NT2/D1 (cell line): Measurements from ENCODE around the gene IGSF23.

Experiments
- SUZ12 ChIP-seq: IDR thresholded peaks from 2 replicates; pipeline ENCODE4 v1.6.1; 2011; ENCODE audit not compliant: insufficient read length, insufficient read depth; ENCODE audit errors: extremely low read depth
- YY1 ChIP-seq: IDR thresholded peaks from 2 replicates; pipeline ENCODE4 v1.6.1; 2011; ENCODE audit not compliant: insufficient read length, insufficient read depth
- ZNF274 ChIP-seq: IDR thresholded peaks from 2 replicates; pipeline ENCODE4 v1.6.1; 2011; ENCODE audit warnings: mild to moderate bottlenecking, low read depth, low read length

DNA sequence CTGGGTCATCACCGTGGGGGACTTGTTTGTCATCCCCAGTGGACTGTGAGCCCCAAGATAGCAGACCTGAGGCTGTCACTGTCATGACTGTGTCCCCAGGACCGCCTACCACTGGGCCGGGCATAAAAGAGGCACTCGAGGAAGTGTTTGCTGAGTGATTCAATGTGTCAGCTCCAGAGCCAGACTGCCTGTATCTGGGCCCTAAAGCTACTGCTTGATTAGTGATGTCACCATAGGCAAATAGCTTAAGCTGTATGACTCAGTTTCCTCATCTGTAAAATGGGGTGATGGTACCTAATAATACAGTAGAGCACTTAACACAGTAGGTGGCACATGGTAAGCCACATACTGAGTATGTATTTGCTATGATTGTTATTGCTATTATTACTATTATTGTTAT lies 46.7 kb downstream of the IGSF23 start:
- TF ChIP-seq ZNF274 (no peak), YY1 (no peak), SUZ12 (no peak)
